NOMO-1 treated with DMSO at 0.1 percent for 48 hours (cell line): ENCODE measurements around the gene LRRC3.
A peak's percentile ranks its signal among the peaks of the same experiment; 100 is the strongest.

ENCODE experiments used
- DNase-seq: peaks from one replicate; lab custom pipeline; 2025; ENCODE audit not compliant: unreplicated experiment; lab: John Stamatoyannopoulos, UW

LRRC3 gene

GRCh38 chr21:44509539-44509938 lies 54.2 kb downstream of the LRRC3 start:
- DNase-seq: no peak

- no peak for DNase-seq
Measured at GRCh38 chr21:44510109-44510507, 54.8 kb downstream of the LRRC3 start.

DNA sequence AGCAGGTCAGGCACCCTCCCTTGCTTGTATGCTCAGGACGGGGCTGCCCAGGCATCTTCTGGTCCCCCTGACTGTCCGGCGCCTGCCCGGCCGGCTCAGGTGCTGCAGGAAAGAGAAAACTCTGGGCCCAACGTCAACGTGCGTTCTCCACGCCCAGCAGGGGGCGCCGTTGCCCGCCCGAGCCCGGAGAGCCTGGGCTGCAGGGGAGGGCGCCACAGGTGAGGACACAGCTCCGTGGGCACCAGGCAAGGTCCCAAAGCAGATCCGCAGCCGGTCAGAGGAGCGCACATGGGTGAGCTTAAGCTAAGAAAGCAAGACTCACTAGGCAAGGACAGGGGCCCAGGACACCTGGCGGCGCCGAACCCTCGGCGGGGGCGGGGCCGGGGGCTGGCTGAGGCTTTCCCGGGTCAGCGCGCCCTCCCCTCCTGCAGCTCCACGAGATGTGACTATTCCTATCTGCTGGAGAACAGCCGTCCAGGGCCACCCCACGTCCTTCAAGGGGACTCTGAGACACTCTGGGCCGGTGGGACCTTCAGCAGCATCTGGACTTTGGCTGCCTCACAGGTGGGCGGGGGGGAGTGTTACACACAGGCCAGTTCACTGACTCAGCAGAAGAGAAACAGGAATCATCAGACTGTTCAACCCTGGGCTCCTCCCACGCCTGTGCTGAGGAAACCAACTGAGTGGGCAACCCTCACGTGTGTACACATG lies 55.4 kb downstream of the LRRC3 start:
- peak; percentile 33 for DNase-seq

DNA sequence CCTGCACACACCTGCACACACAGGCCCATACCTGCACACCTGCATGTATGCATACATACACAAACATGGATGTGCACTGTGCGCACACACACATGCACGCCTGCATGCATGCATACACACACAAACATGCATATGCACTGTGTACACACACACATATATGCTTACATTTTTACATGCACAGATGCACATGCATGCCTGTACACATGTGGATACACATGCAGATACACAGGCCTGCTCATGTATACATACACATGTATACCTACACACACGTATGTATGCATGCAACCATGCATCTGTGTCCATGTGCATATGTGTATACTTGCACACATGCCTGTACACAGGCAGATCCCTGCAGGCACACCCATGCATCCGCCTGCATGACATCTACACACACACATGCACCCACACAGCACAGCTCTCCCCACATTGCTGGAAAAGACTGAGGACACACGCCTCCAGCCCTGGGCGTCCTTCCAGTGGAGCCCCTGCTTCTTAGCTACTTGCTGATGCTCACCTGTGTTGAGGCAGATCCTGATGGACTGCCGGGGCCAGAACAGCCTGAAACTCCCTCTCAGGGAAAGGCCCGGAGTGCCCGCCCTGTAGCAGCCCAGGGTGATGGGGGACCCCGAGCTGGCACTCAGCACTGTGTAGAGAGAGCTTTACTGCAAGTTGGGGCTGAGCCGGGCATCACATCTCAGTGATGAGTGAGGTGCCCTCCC lies 56.1 kb downstream of the LRRC3 start:
- DNase-seq: no peak
